CD4-positive, CD25-positive, alpha-beta regulatory T cell (primary cell): Measurements from ENCODE around the gene IL1RAP. TPM values are rescaled to one million over a fixed set of nuclear protein-coding genes. Genes with fewer than 3 reads are reported as not detected.

Experiments used
- ATAC-seq, 2 donors: fragments of 150-1000 bp; cut with Tn5 transposase; one replicate each; pipeline ENCODE4 v1.10.0; 2021; ENCODE audit warnings: low read depth in 2 of 2, moderate number of reproducible peaks in 2 of 2, moderate library complexity in 1 of 2
- DNase-seq, 3 donors: peaks; one replicate each; pipeline versions ENCODE4 v3.0.0 to v3.0.0-alpha.2; 2012 to 2022; ENCODE audit warnings: mixed read lengths in 1 of 3
- H3K27ac ChIP-seq: one replicate; pipeline ENCODE4 v1.7.0; 2013; ENCODE audit warnings: mild to moderate bottlenecking, low read length; ENCODE audit not compliant: insufficient read depth, poor library complexity, severe bottlenecking
- H3K27me3 ChIP-seq: one replicate; pipeline ENCODE4 v1.7.0; 2013; ENCODE audit warnings: low read length; ENCODE audit not compliant: control insufficient read depth, insufficient read depth
- H3K36me3 ChIP-seq: one replicate; pipeline ENCODE4 v1.7.0; 2013; ENCODE audit warnings: mild to moderate bottlenecking, low read length, moderate library complexity; ENCODE audit not compliant: control insufficient read depth, insufficient read depth
- H3K4me1 ChIP-seq: 2 replicates; pipeline ENCODE4 v1.7.0; 2013; ENCODE audit warnings: mild to moderate bottlenecking, low read length; ENCODE audit not compliant: insufficient read depth, control insufficient read depth, poor library complexity, severe bottlenecking
- H3K4me3 ChIP-seq: one replicate; pipeline ENCODE4 v1.7.0; 2013; ENCODE audit warnings: low read depth, mild to moderate bottlenecking, low read length, moderate library complexity
- H3K9me3 ChIP-seq, 2 experiments: 1 replicate in 1 of 2; 2 replicates in 1 of 2; pipeline ENCODE4 v1.7.0; 2013; ENCODE audit warnings: low read length in 2 of 2, mild to moderate bottlenecking in 1 of 2, moderate library complexity in 1 of 2; ENCODE audit not compliant: control insufficient read depth in 2 of 2
- H3K27ac Mint-ChIP-seq, 3 donors: one replicate each; pipeline ENCODE4 v1.8.0; 2020 to 2022; ENCODE audit warnings: mild to moderate bottlenecking in 3 of 3, mixed read lengths in 3 of 3, moderate library complexity in 2 of 3
- H3K27me3 Mint-ChIP-seq: one replicate; pipeline ENCODE4 v1.8.0; 2022; ENCODE audit warnings: mild to moderate bottlenecking, mixed read lengths
- H3K36me3 Mint-ChIP-seq: one replicate; pipeline ENCODE4 v1.8.0; 2020; ENCODE audit warnings: mixed read lengths
- H3K4me1 Mint-ChIP-seq, 4 donors: one replicate each; pipeline ENCODE4 v1.8.0; 2020 to 2022; ENCODE audit warnings: mixed read lengths in 4 of 4, mild to moderate bottlenecking in 1 of 4
- H3K4me3 Mint-ChIP-seq, 4 donors: one replicate each; pipeline ENCODE4 v1.8.0; 2020 to 2022; ENCODE audit warnings: mild to moderate bottlenecking in 4 of 4, mixed read lengths in 4 of 4, moderate library complexity in 3 of 4
- H3K9me3 Mint-ChIP-seq, 7 donors: one replicate each; pipeline ENCODE4 v1.8.0; 2020 to 2022; ENCODE audit warnings: mixed read lengths in 7 of 7, mild to moderate bottlenecking in 3 of 7, moderate library complexity in 2 of 7
- polyA plus RNA-seq, 4 donors: library from polyadenylated mRNA; unstranded; fragments of 300-500 nt; fragmentation: Illumina TruSeq; gene quantifications; one replicate each; pipeline ENCODE4 v1.2.3, GENCODE V29; 2021
- total RNA-seq: library from RNA; stranded (reverse); gene quantifications from one replicate; pipeline ENCODE4 v1.2.3, GENCODE V29; 2022

Gene IL1RAP
- total and polyA plus RNA-seq, 5 donors from 2014 or later = 6.6 to 20.2 (median 7.4) TPM

GRCh38 chr3:190542846-190543245, 29.0 kb downstream of the IL1RAP start:
- ATAC-seq (no peak), DNase-seq (no peak)
- Histone ChIP-seq H3K36me3 (no peaks in the 10 kb centered on the region), H3K4me1 (peaks cover 10% of the 10 kb centered on the region), H3K4me3 (no peak overlapping the region), H3K9me3 (no peaks in the 10 kb centered on the region), H3K27me3 (no peaks in the 10 kb centered on the region), H3K27ac (no peak overlapping the region)
- peaks cover 10 to 25% (median 15%) of the 10 kb centered on the region in 4 donors for H3K4me1 Mint-ChIP-seq
- H3K9me3 Mint-ChIP-seq = peaks cover 0 to 2% (median 0%) of the 10 kb centered on the region in 7 donors
- H3K27me3 Mint-ChIP-seq = no peaks in the 10 kb centered on the region
- H3K27ac Mint-ChIP-seq = no peak overlapping the region
- H3K36me3 Mint-ChIP-seq = peaks cover 4% of the 10 kb centered on the region
- no peak overlapping the region for H3K4me3 Mint-ChIP-seq

- no peak overlapping the region for H3K27ac Mint-ChIP-seq
- DNase-seq = no peak
- H3K27me3 Mint-ChIP-seq = no peaks in the 10 kb centered on the region
These were observed 29.8 kb downstream of the IL1RAP start for GRCh38 chr3:190543671-190544070.

GRCh38 chr3:190545191-190545590, 31.3 kb downstream of the IL1RAP start:
- no peak overlapping the region for H3K27ac Mint-ChIP-seq
- no peak for ATAC-seq

More at GRCh38 chr3:190543671-190544070, 29.8 kb downstream of the IL1RAP start:
- Histone ChIP-seq H3K27me3 (no peaks in the 10 kb centered on the region), H3K4me3 (no peak overlapping the region), H3K36me3 (no peaks in the 10 kb centered on the region), H3K27ac (no peak overlapping the region), H3K4me1 (peaks cover 2% of the 10 kb centered on the region), H3K9me3 (no peaks in the 10 kb centered on the region)
- H3K4me3 Mint-ChIP-seq = no peak overlapping the region
- peaks cover 4% of the 10 kb centered on the region for H3K36me3 Mint-ChIP-seq
- peaks cover 3 to 17% (median 11%) of the 10 kb centered on the region in 4 donors for H3K4me1 Mint-ChIP-seq
- no peak for ATAC-seq
- peaks cover 0 to 2% (median 0%) of the 10 kb centered on the region in 7 donors for H3K9me3 Mint-ChIP-seq

GRCh38 chr3:190546881-190547510, 33.1 kb downstream of the IL1RAP start:
- H3K4me1 Mint-ChIP-seq = peaks cover 0 to 10% (median 5%) of the 10 kb centered on the region in 4 donors
- ATAC-seq = no peak
- Histone ChIP-seq H3K36me3 (no peaks in the 10 kb centered on the region), H3K4me1 (no peaks in the 10 kb centered on the region), H3K27ac (no peak overlapping the region), H3K9me3 (no peaks in the 10 kb centered on the region), H3K4me3 (no peak overlapping the region), H3K27me3 (no peaks in the 10 kb centered on the region)
- H3K9me3 Mint-ChIP-seq = peaks cover 0 to 3% (median 0%) of the 10 kb centered on the region in 7 donors
- no peaks in the 10 kb centered on the region for H3K27me3 Mint-ChIP-seq
- H3K27ac Mint-ChIP-seq = no peak overlapping the region
- peaks cover 7% of the 10 kb centered on the region for H3K36me3 Mint-ChIP-seq
- H3K4me3 Mint-ChIP-seq = no peak overlapping the region
- no peak for DNase-seq

More at GRCh38 chr3:190545191-190545590, 31.3 kb downstream of the IL1RAP start:
- no peaks in the 10 kb centered on the region for H3K9me3 ChIP-seq
- no peaks in the 10 kb centered on the region for H3K36me3 ChIP-seq
- H3K27me3 ChIP-seq = no peaks in the 10 kb centered on the region
- Mint-ChIP-seq H3K36me3 (peaks cover 8% of the 10 kb centered on the region), H3K4me1 (peaks cover 0 to 10% (median 7%) of the 10 kb centered on the region in 4 donors), H3K4me3 (no peak overlapping the region), H3K9me3 (peaks cover 0 to under 1% (median 0%) of the 10 kb centered on the region in 7 donors), H3K27me3 (no peaks in the 10 kb centered on the region)
- no peak overlapping the region for H3K4me3 ChIP-seq
- DNase-seq = no peak
- no peak overlapping the region for H3K27ac ChIP-seq
- no peaks in the 10 kb centered on the region for H3K4me1 ChIP-seq

- H3K27ac Mint-ChIP-seq = no peak overlapping the region
- peaks cover 0 to 3% (median 0%) of the 10 kb centered on the region in 7 donors for H3K9me3 Mint-ChIP-seq
These were observed 34.3 kb downstream of the IL1RAP start for GRCh38 chr3:190548031-190548656.

GRCh38 chr3:190552021-190552420, 38.1 kb downstream of the IL1RAP start:
- Histone ChIP-seq H3K27me3 (no peaks in the 10 kb centered on the region), H3K9me3 (no peaks in the 10 kb centered on the region), H3K27ac (no peak overlapping the region), H3K4me3 (no peak overlapping the region), H3K36me3 (peaks cover 5% of the 10 kb centered on the region), H3K4me1 (no peaks in the 10 kb centered on the region)
- no peak overlapping the region for H3K4me3 Mint-ChIP-seq
- no peak for DNase-seq
- no peak overlapping the region for H3K27ac Mint-ChIP-seq
- H3K9me3 Mint-ChIP-seq = peaks cover 0 to 3% (median 0%) of the 10 kb centered on the region in 7 donors
- H3K27me3 Mint-ChIP-seq = no peaks in the 10 kb centered on the region
- peaks cover 2 to 18% (median 12%) of the 10 kb centered on the region in 4 donors for H3K4me1 Mint-ChIP-seq
- peaks cover 21% of the 10 kb centered on the region for H3K36me3 Mint-ChIP-seq
- no peak for ATAC-seq

More at GRCh38 chr3:190548031-190548656, 34.3 kb downstream of the IL1RAP start:
- DNase-seq (no peak), ATAC-seq (no peak)
- Histone ChIP-seq H3K4me1 (no peaks in the 10 kb centered on the region), H3K27me3 (no peaks in the 10 kb centered on the region), H3K36me3 (no peaks in the 10 kb centered on the region), H3K4me3 (no peak overlapping the region), H3K27ac (no peak overlapping the region), H3K9me3 (no peaks in the 10 kb centered on the region)
- peaks cover 10% of the 10 kb centered on the region for H3K36me3 Mint-ChIP-seq
- H3K4me3 Mint-ChIP-seq = no peak overlapping the region
- peaks cover 0 to 10% (median 5%) of the 10 kb centered on the region in 4 donors for H3K4me1 Mint-ChIP-seq
- no peaks in the 10 kb centered on the region for H3K27me3 Mint-ChIP-seq

GRCh38 chr3:190552969-190553759, 39.3 kb downstream of the IL1RAP start:
- Mint-ChIP-seq H3K27me3 (no peaks in the 10 kb centered on the region), H3K27ac (no peak overlapping the region), H3K9me3 (peaks cover 0 to 3% (median 0%) of the 10 kb centered on the region in 7 donors), H3K4me3 (no peak overlapping the region), H3K36me3 (peaks cover 24% of the 10 kb centered on the region), H3K4me1 (peaks cover 5 to 20% (median 18%) of the 10 kb centered on the region in 4 donors)
- Histone ChIP-seq H3K27ac (no peak overlapping the region), H3K36me3 (peaks cover 5% of the 10 kb centered on the region), H3K27me3 (no peaks in the 10 kb centered on the region), H3K9me3 (no peaks in the 10 kb centered on the region), H3K4me1 (no peaks in the 10 kb centered on the region), H3K4me3 (no peak overlapping the region)
- no peak for ATAC-seq
- no peak for DNase-seq
